IMR-90 (cell line): ENCODE results near the gene NCAPG2. TPM values are rescaled to one million over a fixed set of nuclear protein-coding genes. Genes with fewer than 3 reads are reported as not detected.
A peak's percentile ranks its signal among the peaks of the same experiment; 100 is the strongest.

ENCODE experiments used
- ATAC-seq: fragments of 200-7000 bp; cut with Tn5 transposase; 2 replicates; pipeline ENCODE4 v1.9.1; 2020; ENCODE audit warnings: low read depth, mild to moderate bottlenecking, moderate library complexity
- BruUV-seq: library from RNA; stranded (reverse); fragments of 400-500 nt; replicated peaks from 2 replicates; lab custom pipeline; 2021; lab: Mats Ljungman, UMichigan
- CTCF ChIA-PET: fragments of 300-600 bp; formaldehyde crosslinking; extraction: SDS; loops from one replicate; lab custom pipeline; 2021; ENCODE audit warnings: antibody characterized with exemption; lab: Yijun Ruan, JAX
- POLR2A ChIA-PET: fragments of 300-600 bp; sonication (Branson Sonifier 250); formaldehyde crosslinking; loops from one replicate; lab custom pipeline; 2022; ENCODE audit warnings: antibody characterized with exemption; ENCODE audit not compliant: unreplicated experiment; lab: Charles Lee
- DNase-seq: peaks from one replicate; pipeline ENCODE4 v3.0.0; 2013
- H2AFZ ChIP-seq: replicated peaks from 2 replicates; pipeline ENCODE3; 2013; ENCODE audit warnings: low read length, mild to moderate bottlenecking; ENCODE audit not compliant: poor library complexity
- H2AK5ac ChIP-seq: 2 replicates; pipeline ENCODE4 v1.6.1; 2013; ENCODE audit warnings: low read depth, low read length, inconsistent platforms
- H2AK9ac ChIP-seq: replicated peaks from 2 replicates; pipeline ENCODE3; 2013; ENCODE audit warnings: mild to moderate bottlenecking, low read depth, low read length, moderate library complexity; ENCODE audit not compliant: poor library complexity
- H2BK120ac ChIP-seq: 2 replicates; pipeline ENCODE4 v1.6.1; 2013; ENCODE audit warnings: low read depth, low read length, inconsistent platforms
- H2BK15ac ChIP-seq: 3 replicates; pipeline ENCODE4 v1.6.1; 2013; ENCODE audit warnings: low read depth, low read length, inconsistent platforms
- H2BK20ac ChIP-seq: 2 replicates; pipeline ENCODE4 v1.6.1; 2013; ENCODE audit warnings: low read depth, mild to moderate bottlenecking, inconsistent platforms, low read length, moderate library complexity
- H2BK5ac ChIP-seq: 2 replicates; pipeline ENCODE4 v1.6.1; 2013; ENCODE audit warnings: mild to moderate bottlenecking, low read depth, low read length, inconsistent platforms; ENCODE audit not compliant: poor library complexity, severe bottlenecking
- H3K14ac ChIP-seq: replicated peaks from 2 replicates; pipeline ENCODE4 v1.6.1; 2013; ENCODE audit warnings: low read depth, low read length, inconsistent platforms
- H3K18ac ChIP-seq: 2 replicates; pipeline ENCODE4 v1.6.1; 2013; ENCODE audit warnings: low read depth, low read length, control low read depth
- H3K23ac ChIP-seq: 2 replicates; pipeline ENCODE4 v1.6.1; 2013; ENCODE audit warnings: low read depth, low read length, inconsistent platforms
- H3K27ac ChIP-seq: 2 replicates; pipeline ENCODE4 v1.5.1; 2013; ENCODE audit warnings: mild to moderate bottlenecking, control low read depth, low read length; ENCODE audit not compliant: insufficient read depth
- H3K27me3 ChIP-seq: 2 replicates; pipeline ENCODE4 v1.6.1; 2013; ENCODE audit warnings: low read length; ENCODE audit not compliant: control insufficient read depth, insufficient read depth
- H3K36me3 ChIP-seq: 2 replicates; pipeline ENCODE4 v1.6.1; 2013; ENCODE audit warnings: low read length, mixed read lengths; ENCODE audit not compliant: control insufficient read depth, insufficient read depth
- H3K4ac ChIP-seq: 2 replicates; pipeline ENCODE4 v1.6.1; 2013; ENCODE audit warnings: low read depth, low read length, inconsistent platforms
- H3K4me1 ChIP-seq: 2 replicates; pipeline ENCODE4 v1.6.1; 2013; ENCODE audit warnings: low read length, mixed read lengths; ENCODE audit not compliant: control insufficient read depth, insufficient read depth
- H3K4me2 ChIP-seq: 2 replicates; pipeline ENCODE4 v1.6.1; 2013; ENCODE audit warnings: low read depth, mild to moderate bottlenecking, control low read depth, low read length, moderate library complexity
- H3K4me3 ChIP-seq: 2 replicates; pipeline ENCODE4 v1.5.1; 2013; ENCODE audit warnings: low read depth, mild to moderate bottlenecking, control low read depth, low read length, moderate library complexity; ENCODE audit not compliant: insufficient read depth
- H3K56ac ChIP-seq: 2 replicates; pipeline ENCODE4 v1.6.1; 2013; ENCODE audit warnings: low read length, inconsistent platforms; ENCODE audit not compliant: insufficient read depth; ENCODE audit errors: extremely low read depth
- H3K79me1 ChIP-seq, 2 experiments: 2 replicates each; pipeline ENCODE4 v1.6.1; 2013; ENCODE audit warnings: low read length in 2 of 2, inconsistent platforms in 1 of 2, low read depth in 1 of 2
- H3K9ac ChIP-seq: 2 replicates; pipeline ENCODE4 v1.6.1; 2013; ENCODE audit warnings: low read depth, low read length, control low read depth
- H3K9me1 ChIP-seq: 2 replicates; pipeline ENCODE4 v1.6.1; 2013; ENCODE audit warnings: low read length, inconsistent platforms; ENCODE audit not compliant: insufficient read depth
- H3K9me3 ChIP-seq: 2 replicates; pipeline ENCODE4 v1.6.1; 2013; ENCODE audit warnings: low read length; ENCODE audit not compliant: control insufficient read depth, insufficient read depth
- H4K20me1 ChIP-seq: 2 replicates; pipeline ENCODE4 v1.6.1; 2013; ENCODE audit warnings: low read length, inconsistent platforms; ENCODE audit not compliant: insufficient read depth
- H4K5ac ChIP-seq: 2 replicates; pipeline ENCODE4 v1.6.1; 2013; ENCODE audit warnings: mild to moderate bottlenecking, low read depth, low read length, control low read depth
- H4K8ac ChIP-seq, 2 experiments: 2 replicates each; pipeline ENCODE4 v1.6.1; 2013; ENCODE audit warnings: low read depth in 2 of 2, low read length in 2 of 2, control low read depth in 1 of 2, inconsistent platforms in 1 of 2
- H4K91ac ChIP-seq: 2 replicates; pipeline ENCODE4 v1.6.1; 2013; ENCODE audit warnings: low read depth, low read length, inconsistent platforms; ENCODE audit not compliant: insufficient read depth
- BHLHE40 ChIP-seq: fragments of 150-350 bp; IDR thresholded peaks from 2 replicates; pipeline ENCODE4 v1.6.1; 2016; ENCODE audit warnings: mild to moderate bottlenecking, low read depth, low read length
- CEBPB ChIP-seq: IDR thresholded peaks from 2 replicates; pipeline ENCODE4 v1.6.1; 2012; ENCODE audit warnings: low read depth, low read length, improper control_type of control experiment
- CHD1 ChIP-seq: IDR thresholded peaks from 2 replicates; pipeline ENCODE4 v1.6.1; 2012; ENCODE audit warnings: low read depth, low read length, improper control_type of control experiment
- FOS ChIP-seq: fragments of 150-350 bp; IDR thresholded peaks from 2 replicates; pipeline ENCODE4 v1.6.1; 2016; ENCODE audit warnings: low read depth, low read length
- MAFK ChIP-seq: IDR thresholded peaks from 2 replicates; pipeline ENCODE4 v1.6.1; 2012; ENCODE audit warnings: low read depth, low read length, improper control_type of control experiment
- MAZ ChIP-seq: IDR thresholded peaks from 2 replicates; pipeline ENCODE4 v1.6.1; 2012; ENCODE audit warnings: low read depth, mild to moderate bottlenecking, low read length, improper control_type of control experiment, moderate library complexity, borderline replicate concordance
- MXI1 ChIP-seq: IDR thresholded peaks from 2 replicates; pipeline ENCODE4 v1.6.1; 2012; ENCODE audit warnings: low read depth, mild to moderate bottlenecking, low read length, moderate library complexity, borderline replicate concordance
- NFE2L2 ChIP-seq: fragments of 150-350 bp; IDR thresholded peaks from 2 replicates; pipeline ENCODE4 v1.6.1; 2016; ENCODE audit warnings: low read depth, mild to moderate bottlenecking, low read length
- POLR2A ChIP-seq: IDR thresholded peaks from 2 replicates; pipeline ENCODE4 v1.6.1; 2012; ENCODE audit warnings: mild to moderate bottlenecking, low read depth, low read length
- RAD21 ChIP-seq: IDR thresholded peaks from 2 replicates; pipeline ENCODE4 v1.6.1; 2012; ENCODE audit warnings: low read length, improper control_type of control experiment
- RCOR1 ChIP-seq: IDR thresholded peaks from 2 replicates; pipeline ENCODE4 v1.6.1; 2012; ENCODE audit warnings: mild to moderate bottlenecking, low read length, improper control_type of control experiment; ENCODE audit not compliant: insufficient replicate concordance
- RFX5 ChIP-seq: IDR thresholded peaks from 2 replicates; pipeline ENCODE4 v1.8.0; 2012; ENCODE audit warnings: low read depth, mild to moderate bottlenecking, low read length, moderate library complexity
- SMC3 ChIP-seq: fragments of 150-350 bp; IDR thresholded peaks from 2 replicates; pipeline ENCODE4 v1.6.1; 2016; ENCODE audit warnings: low read depth, mild to moderate bottlenecking, antibody characterized with exemption, low read length, moderate library complexity
- WGBS, 2 experiments: methylation state at CpG; one replicate each; pipeline versions ENCODE4 v1.1.5 to v1.1.7; 2013; ENCODE audit warnings: missing lambda C conversion rate in 2 of 2; ENCODE audit not compliant: insufficient read length in 1 of 2; ENCODE audit errors: extremely low coverage in 2 of 2; 5-methylcytosine and 5-hydroxymethylcytosine counted together
- dilution Hi-C: fragments of 300-500 bp; cut with HindIII; formaldehyde crosslinking; loops from one replicate; pipeline ENCODE4 v1.14.3; 2018; ENCODE audit warnings: low sequenced_read_pairs; ENCODE audit not compliant: unreplicated experiment
- in situ Hi-C: fragments of 300-500 bp; cut with MboI; formaldehyde crosslinking; loops from 3 replicates; pipeline ENCODE4 v1.14.3; 2019; ENCODE audit warnings: low sequenced_read_pairs, inconsistent platforms, mixed read lengths
- intact Hi-C: fragments of 100-400 bp; cut with micrococcal nuclease; formaldehyde crosslinking; loops from 2 replicates; pipeline ENCODE4 v1.10.0; 2022
- polyA plus RNA-seq, 3 experiments: library from polyadenylated mRNA; depleted of rRNA; stranded (reverse); fragments of >200 nt; gene quantifications; 2 replicates each; pipeline ENCODE4 v1.2.3, GENCODE V29; 2012; ENCODE audit warnings: low replicate concordance in 1 of 3
- total RNA-seq: library from RNA; depleted of rRNA; stranded (reverse); fragments of >200 nt; gene quantifications from 2 replicates; pipeline ENCODE4 v1.2.3, GENCODE V29; 2012
- TF ChIP-seq, protein P1 (sequence below): conservative IDR thresholded peaks from 2 replicates; pipeline ENCODE4 v1.5.1; 2012; ENCODE audit warnings: mild to moderate bottlenecking, low read depth, low read length, improper control_type of control experiment
- TF ChIP-seq, protein P2 (sequence below): fragments of 150-350 bp; IDR thresholded peaks from 2 replicates; pipeline ENCODE4 v1.6.1; 2016; ENCODE audit warnings: low read depth, mild to moderate bottlenecking, low read length, moderate library complexity, borderline replicate concordance
- TF ChIP-seq, protein P3 (sequence below): fragments of 150-350 bp; IDR thresholded peaks from 2 replicates; pipeline ENCODE4 v1.6.1; 2017; ENCODE audit warnings: mild to moderate bottlenecking, antibody characterized with exemption, low read length, low read depth

The NCAPG2 gene
- total and polyA plus RNA-seq, 2 of the 4 experiments (the other 2 are of a cell fraction), result 25.6 to 25.8 TPM

DNA sequence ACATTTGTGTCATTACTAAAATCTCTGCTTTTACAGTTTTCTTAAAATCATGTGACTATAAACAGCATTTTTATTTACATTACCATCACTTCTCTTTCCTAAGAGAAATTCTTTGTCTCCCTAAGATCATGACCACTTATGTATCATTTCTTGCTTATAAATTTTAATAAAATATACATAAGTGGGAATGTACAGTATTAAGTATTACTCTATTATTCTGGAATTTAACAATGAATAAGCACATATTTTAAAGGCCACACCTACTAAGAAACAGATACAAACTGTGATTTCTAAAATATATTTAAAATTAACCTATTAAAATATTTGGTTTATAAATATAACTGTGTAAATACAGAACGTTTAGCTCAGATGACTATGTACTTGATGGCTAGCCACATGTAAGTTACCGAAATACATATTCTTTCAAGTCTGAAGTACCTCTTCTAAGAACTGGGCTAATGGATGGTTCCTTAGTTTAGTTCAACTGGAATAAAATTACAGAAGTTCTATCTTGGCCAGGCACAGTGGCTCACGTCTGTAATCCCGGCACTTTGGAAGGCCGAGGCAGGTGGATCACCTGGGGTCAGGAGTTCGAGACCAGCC, 83.7 kb downstream of the NCAPG2 start:
- Histone ChIP-seq H4K20me1 (no peaks in the 10 kb centered on the region), H2BK5ac (no peak overlapping the region), H3K4me3 (no peak overlapping the region), H3K36me3 (no peaks in the 10 kb centered on the region), H2BK20ac (no peak overlapping the region), H3K9ac (no peak overlapping the region), H3K79me1 (peaks cover 0 to 4% of the 10 kb centered on the region in 2 experiments; a peak in 2 of 4 replicates), H3K4me1 (peaks cover 3% of the 10 kb centered on the region; the same call in 1 of the 2 replicates), H2AFZ (no peak overlapping the region), H2BK120ac (no peak overlapping the region), H3K27me3 (no peaks in the 10 kb centered on the region), H2AK9ac (no peak overlapping the region), H3K9me3 (no peaks in the 10 kb centered on the region), H3K14ac (no peak overlapping the region), H3K4me2 (no peak overlapping the region), H3K56ac (no peak overlapping the region), H3K4ac (no peak overlapping the region), H2BK15ac (no peak overlapping the region), H3K27ac (no peak overlapping the region), H4K91ac (no peak overlapping the region), H3K18ac (no peak overlapping the region; the same call in 1 of the 2 replicates), H4K5ac (no peak overlapping the region), H3K23ac (no peak overlapping the region), H3K9me1 (peaks cover 5% of the 10 kb centered on the region; the same call in 1 of the 2 replicates), H2AK5ac (no peak overlapping the region), H4K8ac (no peak overlapping the region)
- ATAC-seq, result peak; percentile 33
- 100% methylated on average over 2 of the region's 6 CpGs; no CpG with 5 or more reads in 1 of the 2 experiments for WGBS, 2 experiments
- dilution Hi-C loops, result no loop called here
- no TSS peak for BruUV-seq
- ChIA-PET POLR2A (no interaction called here), CTCF (no interaction called here)
- no peak for TF ChIP-seq FOS
- no peak for TF ChIP-seq CEBPB
- TF ChIP-seq, protein P1, sequence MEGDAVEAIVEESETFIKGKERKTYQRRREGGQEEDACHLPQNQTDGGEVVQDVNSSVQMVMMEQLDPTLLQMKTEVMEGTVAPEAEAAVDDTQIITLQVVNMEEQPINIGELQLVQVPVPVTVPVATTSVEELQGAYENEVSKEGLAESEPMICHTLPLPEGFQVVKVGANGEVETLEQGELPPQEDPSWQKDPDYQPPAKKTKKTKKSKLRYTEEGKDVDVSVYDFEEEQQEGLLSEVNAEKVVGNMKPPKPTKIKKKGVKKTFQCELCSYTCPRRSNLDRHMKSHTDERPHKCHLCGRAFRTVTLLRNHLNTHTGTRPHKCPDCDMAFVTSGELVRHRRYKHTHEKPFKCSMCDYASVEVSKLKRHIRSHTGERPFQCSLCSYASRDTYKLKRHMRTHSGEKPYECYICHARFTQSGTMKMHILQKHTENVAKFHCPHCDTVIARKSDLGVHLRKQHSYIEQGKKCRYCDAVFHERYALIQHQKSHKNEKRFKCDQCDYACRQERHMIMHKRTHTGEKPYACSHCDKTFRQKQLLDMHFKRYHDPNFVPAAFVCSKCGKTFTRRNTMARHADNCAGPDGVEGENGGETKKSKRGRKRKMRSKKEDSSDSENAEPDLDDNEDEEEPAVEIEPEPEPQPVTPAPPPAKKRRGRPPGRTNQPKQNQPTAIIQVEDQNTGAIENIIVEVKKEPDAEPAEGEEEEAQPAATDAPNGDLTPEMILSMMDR, result no peak
- TF ChIP-seq POLR2A, result no peak
- no peak for TF ChIP-seq RAD21
- TF ChIP-seq, protein P2, sequence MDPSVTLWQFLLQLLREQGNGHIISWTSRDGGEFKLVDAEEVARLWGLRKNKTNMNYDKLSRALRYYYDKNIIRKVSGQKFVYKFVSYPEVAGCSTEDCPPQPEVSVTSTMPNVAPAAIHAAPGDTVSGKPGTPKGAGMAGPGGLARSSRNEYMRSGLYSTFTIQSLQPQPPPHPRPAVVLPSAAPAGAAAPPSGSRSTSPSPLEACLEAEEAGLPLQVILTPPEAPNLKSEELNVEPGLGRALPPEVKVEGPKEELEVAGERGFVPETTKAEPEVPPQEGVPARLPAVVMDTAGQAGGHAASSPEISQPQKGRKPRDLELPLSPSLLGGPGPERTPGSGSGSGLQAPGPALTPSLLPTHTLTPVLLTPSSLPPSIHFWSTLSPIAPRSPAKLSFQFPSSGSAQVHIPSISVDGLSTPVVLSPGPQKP, result no peak
- no peak for TF ChIP-seq MAZ
- no peak for TF ChIP-seq CHD1
- TF ChIP-seq BHLHE40, result no peak
- TF ChIP-seq RFX5, result no peak
- TF ChIP-seq MAFK, result no peak
- TF ChIP-seq, protein P3, sequence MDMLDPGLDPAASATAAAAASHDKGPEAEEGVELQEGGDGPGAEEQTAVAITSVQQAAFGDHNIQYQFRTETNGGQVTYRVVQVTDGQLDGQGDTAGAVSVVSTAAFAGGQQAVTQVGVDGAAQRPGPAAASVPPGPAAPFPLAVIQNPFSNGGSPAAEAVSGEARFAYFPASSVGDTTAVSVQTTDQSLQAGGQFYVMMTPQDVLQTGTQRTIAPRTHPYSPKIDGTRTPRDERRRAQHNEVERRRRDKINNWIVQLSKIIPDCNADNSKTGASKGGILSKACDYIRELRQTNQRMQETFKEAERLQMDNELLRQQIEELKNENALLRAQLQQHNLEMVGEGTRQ, result no peak
- no peak for TF ChIP-seq SMC3
- TF ChIP-seq RCOR1, result no peak
- TF ChIP-seq NFE2L2, result no peak
- TF ChIP-seq MXI1, result no peak
- intact Hi-C loops, result no loop called here
- no peak for DNase-seq
- in situ Hi-C loops, result no loop called here
